HG03558 (cell line): ENCODE measurements around the gene IFT52.
A peak's percentile ranks its signal among the peaks of the same experiment; 100 is the strongest.

Experiments used
- ATAC-seq: cut with Tn5 transposase; IDR thresholded peaks from one replicate; pipeline ENCODE4 v1.9.1; 2021; ENCODE audit warnings: moderate number of reproducible peaks; ENCODE audit not compliant: unreplicated experiment; ENCODE audit errors: extremely low read depth

Gene IFT52

DNA sequence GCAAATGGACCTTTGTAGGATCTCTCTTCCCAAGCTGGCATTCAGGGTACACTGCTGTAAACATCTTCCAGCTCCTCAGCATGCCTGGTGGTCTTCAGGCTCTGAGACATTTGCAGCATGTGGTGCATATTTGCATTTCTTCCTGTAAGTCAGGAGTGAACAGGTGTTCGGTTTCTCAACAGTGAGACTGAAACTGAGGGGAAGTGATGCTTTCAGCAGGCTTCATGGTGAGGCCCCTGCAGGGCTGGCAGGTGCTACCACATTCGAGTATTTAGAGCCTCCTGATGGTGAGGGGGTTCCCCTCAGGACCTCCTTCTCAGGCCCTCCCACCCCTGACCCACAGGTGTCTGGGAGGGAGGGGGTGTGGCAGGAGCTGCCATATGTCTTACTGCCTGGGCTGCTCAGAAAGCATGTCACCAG lies 91.3 kb downstream of the IFT52 start:
- peak; percentile 86 for ATAC-seq

DNA sequence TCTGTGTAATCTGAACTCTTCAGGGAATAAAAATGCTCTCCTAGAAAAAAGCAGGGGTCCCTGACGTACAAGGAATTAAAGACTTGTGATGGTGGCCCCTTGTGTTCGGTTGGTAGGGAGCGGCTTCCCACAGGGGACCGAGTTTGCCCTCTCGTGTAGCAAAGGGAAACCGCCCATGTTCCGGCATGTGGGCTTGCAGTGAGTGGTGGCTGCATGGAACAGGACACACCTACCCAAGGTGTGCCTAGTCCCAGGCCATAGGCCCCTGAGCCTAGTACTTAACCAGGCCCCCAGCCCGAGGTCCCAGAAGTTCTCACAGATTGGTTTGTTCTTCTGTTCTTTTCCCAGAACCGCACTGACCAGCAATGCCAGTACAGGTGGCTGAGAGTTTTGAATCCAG lies 91.7 kb downstream of the IFT52 start:
- ATAC-seq: peak; percentile 7

DNA sequence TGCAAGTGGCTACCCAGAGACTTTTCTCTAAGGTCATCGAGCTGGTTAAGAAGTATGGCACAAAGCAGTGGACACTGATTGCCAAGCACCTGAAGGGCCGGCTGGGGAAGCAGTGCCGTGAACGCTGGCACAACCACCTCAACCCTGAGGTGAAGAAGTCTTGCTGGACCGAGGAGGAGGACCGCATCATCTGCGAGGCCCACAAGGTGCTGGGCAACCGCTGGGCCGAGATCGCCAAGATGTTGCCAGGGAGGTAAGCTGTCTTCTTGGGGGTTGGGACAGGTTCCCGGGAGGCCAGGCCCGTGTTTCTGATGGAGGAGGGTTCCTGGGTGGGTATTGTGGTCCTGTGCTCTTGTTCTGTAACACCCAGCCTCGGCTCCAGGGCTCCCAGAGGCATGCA lies 96.1 kb downstream of the IFT52 start:
- ATAC-seq: no peak

DNA sequence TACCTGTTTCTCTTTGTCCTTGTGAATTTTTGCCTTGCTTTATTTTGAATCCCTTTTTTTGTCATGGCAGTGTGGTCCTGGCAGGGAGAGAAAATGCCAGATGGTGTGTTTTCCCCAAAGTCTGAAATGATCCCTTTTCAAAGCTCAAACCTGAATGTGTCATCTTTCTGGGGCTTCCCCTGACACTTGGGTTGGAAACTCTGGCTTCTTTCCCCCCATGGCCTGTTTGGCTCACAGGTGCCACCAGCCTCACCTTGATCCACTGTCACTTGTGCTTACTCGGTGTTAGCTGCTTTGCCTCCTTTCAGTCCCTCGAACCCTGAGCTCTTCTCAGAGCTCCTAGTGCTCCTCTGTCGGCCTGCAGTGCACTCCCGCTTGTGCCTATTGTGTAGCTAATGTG lies 98.4 kb downstream of the IFT52 start:
- no peak for ATAC-seq

DNA sequence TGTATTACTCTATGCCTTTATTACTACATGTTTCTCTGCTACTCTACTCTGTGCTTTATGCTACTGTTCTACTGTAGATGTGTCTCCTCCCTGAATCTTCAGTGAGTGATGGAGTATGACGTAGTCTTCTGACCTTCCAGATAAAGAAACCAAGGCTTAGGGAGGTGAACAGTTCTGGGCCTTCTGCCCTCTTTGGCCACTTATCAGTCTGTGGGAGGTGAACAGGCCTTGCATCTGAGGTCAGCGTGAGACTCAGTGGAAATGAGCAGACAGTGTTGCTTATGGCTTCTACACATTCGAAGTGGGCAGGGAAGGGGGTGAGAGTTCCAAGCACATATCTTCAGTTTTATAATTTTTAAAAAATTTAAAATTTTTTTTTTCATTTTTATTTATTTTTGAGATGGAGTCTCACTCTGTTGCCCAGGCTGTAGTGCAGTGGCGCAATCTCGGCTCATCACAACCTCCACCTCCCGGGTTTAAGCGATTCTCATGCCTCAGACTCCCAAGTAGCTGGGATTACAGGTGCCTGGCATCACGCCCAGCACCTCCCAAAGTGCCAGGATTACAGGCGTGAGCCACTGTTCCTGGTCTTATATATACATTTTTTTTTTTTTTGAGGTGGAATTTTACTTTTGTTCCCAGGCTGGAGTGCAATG lies 100.3 kb downstream of the IFT52 start:
- no peak for ATAC-seq

DNA sequence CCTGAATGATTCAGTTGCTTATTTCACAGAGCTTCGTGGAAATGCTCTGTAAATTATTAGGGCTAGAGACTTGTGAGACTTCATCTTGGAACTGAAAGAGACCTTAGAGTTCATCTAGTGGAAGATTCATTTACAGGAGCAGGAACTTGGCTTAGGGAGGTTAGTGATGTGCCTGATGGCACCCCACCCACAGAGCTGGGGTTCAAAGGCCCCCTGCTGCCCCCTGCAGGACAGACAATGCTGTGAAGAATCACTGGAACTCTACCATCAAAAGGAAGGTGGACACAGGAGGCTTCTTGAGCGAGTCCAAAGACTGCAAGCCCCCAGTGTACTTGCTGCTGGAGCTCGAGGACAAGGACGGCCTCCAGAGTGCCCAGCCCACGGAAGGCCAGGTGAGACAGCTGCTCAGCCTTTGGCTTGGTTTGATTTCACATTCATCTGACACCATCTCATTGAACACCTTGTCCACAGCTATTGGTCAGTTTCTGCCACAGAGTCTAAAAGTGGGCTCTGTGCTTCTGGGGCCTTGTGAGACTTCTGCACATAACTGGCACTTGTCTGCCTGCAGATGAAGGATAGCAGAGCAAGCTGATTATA lies 101.3 kb downstream of the IFT52 start:
- no peak for ATAC-seq

DNA sequence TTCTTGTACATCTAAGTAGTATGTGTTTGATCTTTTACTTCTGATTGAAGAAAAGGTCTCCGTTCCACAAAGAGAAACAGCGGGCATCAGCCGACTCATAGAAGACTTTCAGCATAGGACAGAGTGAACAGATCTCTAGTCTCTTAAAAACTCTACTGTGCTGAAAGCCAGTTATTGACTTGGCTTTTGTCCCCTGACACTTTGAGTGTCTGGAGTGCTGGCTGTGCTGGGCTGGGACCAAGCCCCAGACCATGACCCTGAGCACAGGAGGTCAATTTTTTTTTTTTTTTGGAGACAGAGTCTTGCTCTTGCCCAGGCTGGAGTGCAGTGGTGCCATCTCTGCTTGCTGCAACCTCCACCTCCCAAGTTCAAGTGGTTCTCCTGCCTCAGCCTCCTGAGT lies 104.0 kb downstream of the IFT52 start:
- no peak for ATAC-seq

DNA sequence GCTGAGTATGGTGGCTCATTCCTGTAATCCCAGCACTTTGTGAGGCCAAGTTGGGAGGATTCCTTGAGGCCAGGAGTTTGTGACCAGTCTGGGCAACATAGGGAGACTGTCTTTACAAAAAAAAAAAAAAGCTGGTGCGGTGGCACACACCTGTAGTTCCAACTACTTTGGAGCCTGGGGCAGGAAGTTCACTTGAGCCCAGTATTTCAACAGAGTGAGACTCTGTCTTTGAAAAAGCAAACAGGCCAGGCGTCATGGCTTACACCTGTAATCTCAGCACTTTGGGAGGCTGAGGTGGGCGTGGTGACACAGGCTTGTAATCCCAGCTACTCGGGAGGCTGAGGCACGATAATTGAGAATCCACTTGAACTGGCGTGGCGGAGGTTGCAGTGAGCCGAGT lies 104.8 kb downstream of the IFT52 start:
- no peak for ATAC-seq
